SIG-M5 treated with dmso at 0.1 percent for 504 hours (cell line): ENCODE data around the gene GPHB5.
"Not testable (repeated sequence)": the region's sequence is repeated elsewhere in the genome, so short reads cannot be mapped to it uniquely, and the experiment has no call there.

Experiments used
- DNase-seq: peaks from one replicate; lab custom pipeline; 2025; ENCODE audit not compliant: unreplicated experiment; lab: John Stamatoyannopoulos, UW

The GPHB5 gene

GRCh38 chr14:63318835-63319234 is at the start of gene GPHB5:
Gene GPHB5 (minus strand): TSS chr14:63318935. CDS start chr14:63317849, 1,086 bp downstream.
- DNase-seq: no peak

- no peak for DNase-seq
Measured at GRCh38 chr14:63367742-63368364, 49.1 kb upstream of the GPHB5 start.

GRCh38 chr14:63362389-63362819 is 43.7 kb upstream of the GPHB5 start:
- DNase-seq: no peak

GRCh38 chr14:63361790-63362189 is 43.1 kb upstream of the GPHB5 start:
- DNase-seq: no peak

- no peak for DNase-seq
Measured at GRCh38 chr14:63357841-63358240, 39.1 kb upstream of the GPHB5 start.

GRCh38 chr14:63345826-63346225 is 27.1 kb upstream of the GPHB5 start:
- DNase-seq: no peak

- no peak for DNase-seq
Measured at GRCh38 chr14:63344336-63344735, 25.6 kb upstream of the GPHB5 start.

- no peak for DNase-seq
Measured at GRCh38 chr14:63343878-63344277, 25.1 kb upstream of the GPHB5 start.

GRCh38 chr14:63342371-63342770 is 23.6 kb upstream of the GPHB5 start:
- DNase-seq: no peak

- DNase-seq: no peak
Measured at GRCh38 chr14:63328787-63329737, 10.3 kb upstream of the GPHB5 start.

GRCh38 chr14:63326840-63327239 is 8.1 kb upstream of the GPHB5 start:
- no peak for DNase-seq

- DNase-seq: no peak
Measured at GRCh38 chr14:63322897-63323573, 4.3 kb upstream of the GPHB5 start.

GRCh38 chr14:63322472-63322871 is 3.7 kb upstream of the GPHB5 start:
- DNase-seq: no peak

GRCh38 chr14:63308723-63309317 is 9.9 kb downstream of the GPHB5 start:
- DNase-seq: no peak

GRCh38 chr14:63304429-63304828 is 14.3 kb downstream of the GPHB5 start:
- DNase-seq: not testable (repeated sequence)

GRCh38 chr14:63301891-63302534 is 16.7 kb downstream of the GPHB5 start:
- DNase-seq: no peak

- no peak for DNase-seq
Measured at GRCh38 chr14:63300854-63301253, 17.9 kb downstream of the GPHB5 start.

- DNase-seq: no peak
Measured at GRCh38 chr14:63299351-63300110, 19.2 kb downstream of the GPHB5 start.

- no peak for DNase-seq
Measured at GRCh38 chr14:63297372-63298063, 21.2 kb downstream of the GPHB5 start.
